Ramos (cell line): ENCODE measurements around the gene HOXD8.

Source experiments
- in situ Hi-C: fragments of 300-500 bp; cut with MboI; formaldehyde crosslinking; loops from one replicate; pipeline ENCODE4 v1.14.3; 2022; ENCODE audit warnings: low sequenced_read_pairs; ENCODE audit not compliant: unreplicated experiment

HOXD8 gene

GRCh38 chr2:176137252-176137580 lies 7.7 kb downstream of the HOXD8 start:
- in situ Hi-C loops, result loop anchor here (25.0 kb wide), 2 partner anchors 675 to 1000 kb away; no protein-coding TSS in a partner anchor

GRCh38 chr2:176137906-176138305 lies 8.4 kb downstream of the HOXD8 start:
- in situ Hi-C loops, result loop anchor here (25.0 kb wide), 2 partner anchors 674 to 999 kb away; no protein-coding TSS in a partner anchor

- in situ Hi-C loops, result loop anchor here (25.0 kb wide), 2 partner anchors 674 to 999 kb away; no protein-coding TSS in a partner anchor
Measured at GRCh38 chr2:176138526-176138922, 9.0 kb downstream of the HOXD8 start.

- in situ Hi-C loops, result loop anchor here (25.0 kb wide), 2 partner anchors 673 to 998 kb away; no protein-coding TSS in a partner anchor
Measured at GRCh38 chr2:176138923-176139660, 9.6 kb downstream of the HOXD8 start.

- in situ Hi-C loops, result loop anchor here (5.0 to 25.0 kb wide), 3 partner anchors 312 to 997 kb away; no protein-coding TSS in a partner anchor
Measured at GRCh38 chr2:176139661-176140512, 10.4 kb downstream of the HOXD8 start.

- in situ Hi-C loops, result loop anchor here (5.0 to 25.0 kb wide), 3 partner anchors 312 to 997 kb away; no protein-coding TSS in a partner anchor
Measured at GRCh38 chr2:176140513-176141317, 11.2 kb downstream of the HOXD8 start.

GRCh38 chr2:176142281-176142680 lies 12.8 kb downstream of the HOXD8 start:
- in situ Hi-C loops, result loop anchor here (5.0 to 25.0 kb wide), 3 partner anchors 310 to 995 kb away; no protein-coding TSS in a partner anchor

GRCh38 chr2:176145085-176145969 lies 15.8 kb downstream of the HOXD8 start:
- in situ Hi-C loops, result loop anchor here (25.0 kb wide), 2 partner anchors 667 to 992 kb away; no protein-coding TSS in a partner anchor

GRCh38 chr2:176146101-176146500 lies 16.6 kb downstream of the HOXD8 start:
- in situ Hi-C loops, result loop anchor here (25.0 kb wide), 2 partner anchors 666 to 991 kb away; no protein-coding TSS in a partner anchor

GRCh38 chr2:176146645-176147044 lies 17.1 kb downstream of the HOXD8 start:
- in situ Hi-C loops, result loop anchor here (25.0 kb wide), 2 partner anchors 666 to 991 kb away; no protein-coding TSS in a partner anchor

- in situ Hi-C loops, result loop anchor here (25.0 kb wide), 2 partner anchors 665 to 990 kb away; no protein-coding TSS in a partner anchor
Measured at GRCh38 chr2:176147210-176147799, 17.8 kb downstream of the HOXD8 start.

- in situ Hi-C loops, result loop anchor here (25.0 kb wide), 2 partner anchors 664 to 989 kb away; no protein-coding TSS in a partner anchor
Measured at GRCh38 chr2:176147800-176148496, 18.4 kb downstream of the HOXD8 start.

- in situ Hi-C loops, result loop anchor here (25.0 kb wide), 2 partner anchors 663 to 988 kb away; no protein-coding TSS in a partner anchor
Measured at GRCh38 chr2:176148751-176149421, 19.4 kb downstream of the HOXD8 start.

GRCh38 chr2:176149481-176149938 lies 20.0 kb downstream of the HOXD8 start:
- in situ Hi-C loops, result loop anchor here (25.0 kb wide), 2 partner anchors 663 to 988 kb away; no protein-coding TSS in a partner anchor

GRCh38 chr2:176149939-176150583 lies 20.6 kb downstream of the HOXD8 start:
- in situ Hi-C loops, result loop anchor here (25.0 kb wide), 2 partner anchors 662 to 987 kb away; no protein-coding TSS in a partner anchor
